ENCODE results near the gene SNUPN.

DNA sequence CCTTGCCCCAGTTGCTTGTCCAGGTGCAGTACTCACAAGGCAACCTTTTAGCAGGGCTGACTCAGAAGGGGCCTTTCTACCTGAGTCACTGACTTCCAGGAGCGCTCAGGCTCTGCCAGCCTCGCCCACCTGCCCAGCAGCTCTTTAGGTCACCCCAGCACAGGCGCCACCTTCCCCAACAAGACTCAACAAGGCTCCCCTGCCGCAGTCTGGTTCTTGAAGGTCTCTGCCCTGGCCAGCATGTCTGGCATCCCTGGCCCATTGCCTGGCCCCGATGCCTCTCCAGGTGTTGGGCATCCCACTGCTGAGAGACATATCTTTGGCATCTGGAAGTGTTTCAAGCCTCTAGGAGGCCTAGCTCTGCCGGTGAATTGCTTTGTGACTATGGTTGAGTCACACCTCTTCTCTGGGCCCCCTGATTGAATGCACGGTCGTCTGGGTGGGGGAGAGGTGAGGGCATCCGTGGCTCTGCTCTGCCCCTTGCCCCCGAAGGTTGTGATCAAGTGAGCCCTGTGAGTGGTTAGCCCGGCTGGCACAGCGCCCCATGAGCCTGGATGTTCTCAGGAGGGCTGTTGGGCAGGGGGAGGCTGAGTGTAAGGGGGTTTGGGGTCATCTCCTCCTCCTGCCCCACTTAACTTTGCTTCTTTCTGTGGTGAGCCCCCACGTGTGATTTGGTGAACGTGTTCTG, 43.8 kb upstream of the SNUPN start:
- no peak for TF ChIP-seq CTCF (IDR thresholded peaks at IDR 0.05)
- no peak for TF ChIP-seq EP300 (IDR thresholded peaks at IDR 0.05)

All from tibial nerve (tissue), 4 donors.